GM21423 (cell line): ENCODE data around the gene SOAT2.

Experiments used
- ATAC-seq: cut with Tn5 transposase; IDR thresholded peaks from one replicate; pipeline ENCODE4 v1.9.1; 2021; ENCODE audit warnings: mild to moderate bottlenecking, moderate library complexity; ENCODE audit not compliant: unreplicated experiment

Gene SOAT2

DNA sequence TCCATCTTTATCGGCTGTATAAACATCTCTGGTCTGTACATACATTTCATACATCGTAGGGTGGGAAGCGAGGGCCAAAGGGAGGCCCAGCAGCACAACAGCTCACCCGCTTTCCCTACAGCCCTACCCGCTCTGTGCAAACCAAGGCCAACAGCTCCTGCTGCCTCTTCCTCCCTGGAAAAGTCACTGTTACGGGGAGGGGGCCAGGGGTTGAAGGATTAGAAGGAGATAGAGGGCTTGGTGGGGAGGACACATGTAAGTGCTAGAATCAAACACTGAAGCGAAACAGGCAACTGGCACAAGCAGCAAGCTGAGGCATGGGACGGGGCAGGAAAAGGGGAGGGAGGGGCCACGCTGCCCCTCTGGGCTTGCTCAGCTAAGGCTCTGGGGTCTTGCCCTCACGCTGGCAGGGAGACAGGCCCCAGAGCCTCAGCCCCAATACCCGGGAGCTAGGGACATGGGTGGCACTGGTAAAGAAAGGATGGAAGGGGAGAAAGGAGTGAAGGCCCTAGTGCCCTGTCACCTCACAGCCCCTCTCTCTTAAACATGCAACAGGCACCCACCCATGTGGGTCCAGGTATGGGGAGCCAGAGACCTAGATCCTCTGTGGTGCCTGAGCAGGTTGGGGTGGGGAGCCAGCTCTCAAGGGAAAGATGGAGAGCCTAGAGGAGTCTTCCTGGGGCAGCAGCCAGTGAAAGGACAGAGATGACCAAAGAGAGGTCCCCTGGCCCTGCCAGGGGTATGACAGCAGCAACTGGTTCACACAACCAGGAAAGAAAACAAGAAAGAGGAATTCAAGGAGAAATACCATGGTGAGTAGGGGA lies 38.5 kb upstream of the SOAT2 start:
- ATAC-seq = no peak

DNA sequence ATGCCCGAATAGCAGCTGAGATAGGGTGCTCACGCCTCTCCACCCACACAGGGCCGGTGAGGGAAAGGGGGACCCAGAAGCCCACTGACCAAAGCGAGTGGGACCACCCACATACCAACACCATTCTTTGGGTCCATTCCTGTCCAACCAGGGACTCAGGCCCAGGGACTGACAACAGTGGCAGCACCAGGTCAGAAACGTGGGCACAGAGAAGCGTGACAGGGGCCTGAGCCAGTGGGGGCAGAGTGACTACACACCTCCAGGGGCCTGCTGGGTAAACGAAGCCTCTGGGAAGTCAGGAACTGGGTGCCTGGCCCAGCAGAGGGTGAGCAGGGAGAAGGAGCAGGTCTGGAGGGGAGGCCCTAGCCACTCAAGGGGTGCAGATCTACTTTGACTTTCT lies 37.8 kb upstream of the SOAT2 start:
- ATAC-seq = no peak

DNA sequence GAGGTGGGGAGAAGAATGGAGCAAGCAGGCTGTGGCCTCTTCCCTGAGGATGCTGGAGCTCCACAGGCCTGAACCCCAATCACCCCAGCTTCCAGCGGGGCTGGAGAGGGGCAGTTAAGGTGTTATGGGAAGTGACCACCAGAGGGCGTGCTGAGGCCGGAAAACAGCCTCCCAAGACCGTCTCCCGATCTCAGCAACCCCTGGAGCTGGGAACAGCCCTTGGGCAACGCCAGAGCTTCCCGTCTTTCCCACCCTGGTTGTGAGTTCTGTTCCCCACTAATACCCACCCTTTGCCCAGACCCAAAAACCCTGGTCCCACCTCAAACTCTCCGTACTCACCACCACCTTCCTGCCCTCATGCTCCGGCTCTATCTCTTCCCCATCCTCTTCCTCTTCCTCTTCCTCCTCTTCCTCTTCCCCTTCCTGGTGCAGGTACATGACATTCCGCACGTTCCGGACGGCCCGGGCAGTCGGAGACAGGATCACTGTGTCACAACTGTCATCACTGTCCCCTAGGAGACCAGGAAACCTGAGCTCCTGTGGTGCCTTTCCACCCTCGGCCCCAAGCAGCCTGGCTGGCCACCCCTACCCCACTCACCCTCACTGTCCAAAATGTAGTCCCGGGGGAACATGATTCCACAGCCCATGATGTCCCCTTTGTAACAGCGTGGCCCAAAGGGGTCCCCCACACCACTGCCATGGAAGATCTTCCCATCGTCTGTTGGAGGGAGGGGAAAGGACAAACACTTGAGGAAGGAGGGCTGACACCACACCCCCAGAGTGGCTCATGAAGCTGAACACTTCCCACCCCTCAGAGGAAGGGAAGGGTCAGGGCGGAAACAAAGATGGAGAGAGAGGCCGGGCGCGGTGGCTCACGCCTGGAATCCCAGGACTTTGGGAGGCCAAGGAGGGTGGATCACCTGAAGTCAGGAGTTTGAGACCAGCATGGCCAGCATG lies 37.0 kb upstream of the SOAT2 start:
- ATAC-seq = no peak

DNA sequence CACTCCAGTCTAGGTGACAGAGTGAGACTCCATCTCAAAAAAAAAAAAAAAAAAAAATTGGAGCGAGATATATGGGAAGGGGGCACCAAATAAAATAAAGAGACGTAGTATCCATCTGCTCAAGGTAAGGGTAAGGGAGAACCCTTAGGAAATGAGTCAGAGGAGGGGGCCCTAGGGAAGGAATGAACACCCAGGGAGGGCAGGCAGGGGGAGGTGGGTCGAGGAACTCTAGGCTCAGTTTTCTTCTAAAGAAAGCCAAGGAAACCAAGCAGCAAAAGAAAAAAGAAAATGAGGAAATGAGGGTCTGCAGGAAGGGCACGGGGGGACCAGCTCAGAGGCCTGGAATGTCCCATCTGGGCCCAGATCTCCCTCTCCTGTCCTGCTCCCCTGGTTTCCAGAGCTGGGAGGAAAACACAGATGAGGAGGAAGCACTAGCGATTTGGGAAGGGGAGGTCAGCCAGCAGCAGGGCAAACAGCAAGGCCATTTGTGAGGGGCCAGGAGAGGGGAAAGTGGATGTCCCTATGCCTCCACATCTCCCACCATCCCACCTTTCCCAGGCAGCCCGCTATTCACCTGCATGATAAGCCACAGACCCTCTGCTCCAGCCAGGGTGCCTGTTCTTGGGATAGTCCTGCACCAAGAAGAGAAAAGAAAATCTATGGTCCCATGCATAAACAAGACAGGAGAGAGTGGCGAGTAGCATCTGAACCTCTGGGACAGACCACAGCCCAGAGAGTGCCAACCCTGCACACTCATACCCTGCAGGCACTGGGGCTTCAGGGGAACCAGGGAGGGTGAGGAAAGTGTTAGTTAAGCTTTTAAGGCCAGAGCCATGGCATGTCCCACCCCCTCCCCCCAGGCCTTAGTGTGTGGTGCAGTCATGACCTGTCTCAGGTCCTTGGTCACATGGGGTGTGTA lies 36.0 kb upstream of the SOAT2 start:
- no peak for ATAC-seq

DNA sequence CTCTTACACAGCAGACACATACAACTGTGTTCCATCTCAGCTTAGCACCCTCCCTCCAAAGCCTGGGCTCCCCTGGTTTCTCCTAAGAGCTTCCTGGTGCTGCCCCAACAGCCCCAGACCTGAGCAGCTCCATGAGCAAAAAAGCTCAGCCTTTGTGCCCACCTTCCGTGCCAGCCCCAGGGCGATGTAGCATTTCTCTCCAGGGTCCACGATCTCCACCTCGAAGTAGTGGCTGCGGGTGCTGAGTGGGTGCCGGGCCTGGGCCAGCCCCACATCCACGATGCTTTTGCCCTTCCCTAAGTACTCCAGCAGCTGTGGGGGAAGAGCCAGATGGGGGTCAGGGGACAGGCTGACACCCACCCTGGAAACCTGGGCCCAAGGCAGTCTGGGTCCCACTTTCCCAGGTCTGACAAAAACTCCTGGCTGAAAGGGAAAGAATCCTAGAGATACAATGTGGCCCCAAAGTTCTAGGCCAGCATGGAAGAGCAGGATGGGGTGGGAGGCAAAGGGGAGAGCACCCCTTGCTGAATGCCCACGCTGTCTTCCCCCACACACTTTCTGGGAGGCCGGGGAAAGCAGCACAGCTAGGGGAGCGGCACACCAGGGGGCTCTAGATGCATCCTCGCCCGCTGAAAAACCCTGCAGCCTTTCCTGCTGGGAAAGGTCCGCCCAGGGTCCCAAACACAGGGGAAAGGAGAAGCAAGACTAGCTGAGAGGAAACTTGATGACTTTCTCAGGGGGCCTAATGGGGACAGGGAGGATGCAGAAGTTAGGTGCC lies 35.1 kb upstream of the SOAT2 start:
- no peak for ATAC-seq

DNA sequence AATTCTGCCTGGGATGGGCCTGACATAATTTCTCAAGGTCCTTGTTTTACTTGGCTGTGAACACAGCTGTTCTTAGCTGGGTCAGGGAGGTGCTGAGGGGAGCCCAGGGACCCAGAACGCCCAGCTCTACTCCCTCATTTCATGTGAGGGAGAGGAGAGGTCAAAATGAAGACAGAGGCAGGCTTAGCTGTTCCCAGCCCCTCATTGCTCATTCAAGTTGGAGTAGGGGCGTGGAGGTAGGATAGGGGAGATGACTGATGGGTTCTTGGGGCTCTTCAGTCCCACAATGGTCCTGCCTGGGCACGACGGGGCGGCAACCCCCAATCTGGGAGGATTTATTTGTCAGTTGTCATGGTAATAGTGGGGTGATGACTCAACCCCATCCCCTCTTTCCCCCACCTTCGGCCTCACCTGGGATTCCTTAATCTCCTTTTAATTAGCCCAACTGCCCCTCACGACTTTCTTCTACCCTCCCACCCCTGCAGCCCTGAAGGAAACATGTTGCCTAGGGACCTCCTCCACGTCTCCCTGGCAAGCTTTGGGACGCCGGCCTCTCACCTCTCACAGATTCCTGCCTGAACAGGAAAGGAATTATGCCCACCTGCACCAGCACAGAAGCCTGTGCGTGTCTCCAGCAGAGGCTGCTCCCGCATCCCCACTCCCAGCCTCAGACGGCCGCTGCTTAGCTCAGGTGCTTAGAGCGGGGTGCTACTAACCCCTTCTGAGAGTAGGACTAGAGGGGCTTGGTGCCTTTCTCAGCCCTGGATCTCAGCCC lies 34.3 kb upstream of the SOAT2 start:
- ATAC-seq = no peak

DNA sequence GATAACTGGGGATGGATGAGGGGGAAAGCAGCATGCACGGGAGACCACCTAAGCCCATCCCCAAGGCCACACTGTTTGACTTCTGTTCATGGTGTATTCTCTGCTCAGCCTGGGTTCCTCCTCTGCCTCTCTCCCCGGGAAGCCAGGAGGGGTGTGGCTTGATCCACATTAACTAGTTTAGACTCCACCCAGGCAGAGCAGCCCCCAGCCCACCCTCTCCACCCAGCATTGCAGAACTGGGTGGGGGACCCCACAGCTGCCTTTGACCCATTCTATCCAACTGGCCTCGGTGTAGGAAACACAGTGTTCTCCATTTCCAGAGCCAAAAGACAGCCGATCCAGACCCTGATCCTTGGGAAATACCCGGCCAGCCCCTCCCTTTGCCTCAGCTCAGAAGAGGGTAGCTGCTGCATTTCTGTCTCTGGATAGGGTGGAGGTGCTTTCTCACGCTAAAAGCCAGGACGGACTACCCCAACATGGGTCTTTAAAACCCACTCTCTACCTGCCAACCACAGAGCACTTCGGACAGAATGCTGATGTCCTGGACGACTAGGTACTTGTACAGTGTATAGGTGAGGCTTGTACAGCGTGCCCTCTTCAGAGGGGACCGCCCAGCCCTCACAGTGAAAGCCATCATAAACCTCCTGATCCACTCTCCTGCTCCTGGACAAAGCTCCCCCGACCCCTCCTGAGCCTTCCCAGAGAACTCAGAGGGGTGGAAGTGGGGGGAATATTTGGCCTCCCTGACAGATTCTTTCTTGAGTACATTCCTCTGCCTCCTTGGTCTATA lies 33.5 kb upstream of the SOAT2 start:
- ATAC-seq = no peak

DNA sequence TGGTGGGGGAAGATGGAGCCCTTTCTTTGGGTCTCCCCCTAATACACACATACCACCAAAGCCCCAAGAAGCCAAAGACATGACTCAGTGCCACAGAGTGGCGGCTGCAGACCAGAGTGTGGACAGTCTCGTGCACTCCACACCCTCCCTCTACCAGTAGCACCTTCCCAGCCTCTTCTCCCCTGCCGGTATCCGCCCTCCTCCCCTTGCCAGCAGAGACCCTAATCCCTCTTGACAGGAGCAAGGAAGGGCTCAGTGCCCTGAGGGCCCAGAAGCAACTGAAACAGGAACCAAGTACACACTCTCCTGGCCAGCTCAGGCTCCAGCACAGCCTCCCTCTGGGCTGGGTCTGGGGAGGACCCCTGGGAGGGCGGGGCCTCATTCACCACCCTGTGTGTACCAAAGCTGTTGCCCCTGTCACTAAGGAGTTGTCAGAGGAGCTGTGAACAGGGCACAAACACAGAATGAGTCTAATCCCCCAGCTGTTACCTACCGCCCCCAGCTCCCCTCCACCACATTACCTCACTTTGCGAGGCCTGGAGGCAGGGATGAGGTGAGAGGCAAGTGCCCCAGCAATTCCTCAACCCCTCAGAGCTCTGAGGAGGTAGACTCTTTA lies 32.3 kb upstream of the SOAT2 start:
- ATAC-seq = no peak

DNA sequence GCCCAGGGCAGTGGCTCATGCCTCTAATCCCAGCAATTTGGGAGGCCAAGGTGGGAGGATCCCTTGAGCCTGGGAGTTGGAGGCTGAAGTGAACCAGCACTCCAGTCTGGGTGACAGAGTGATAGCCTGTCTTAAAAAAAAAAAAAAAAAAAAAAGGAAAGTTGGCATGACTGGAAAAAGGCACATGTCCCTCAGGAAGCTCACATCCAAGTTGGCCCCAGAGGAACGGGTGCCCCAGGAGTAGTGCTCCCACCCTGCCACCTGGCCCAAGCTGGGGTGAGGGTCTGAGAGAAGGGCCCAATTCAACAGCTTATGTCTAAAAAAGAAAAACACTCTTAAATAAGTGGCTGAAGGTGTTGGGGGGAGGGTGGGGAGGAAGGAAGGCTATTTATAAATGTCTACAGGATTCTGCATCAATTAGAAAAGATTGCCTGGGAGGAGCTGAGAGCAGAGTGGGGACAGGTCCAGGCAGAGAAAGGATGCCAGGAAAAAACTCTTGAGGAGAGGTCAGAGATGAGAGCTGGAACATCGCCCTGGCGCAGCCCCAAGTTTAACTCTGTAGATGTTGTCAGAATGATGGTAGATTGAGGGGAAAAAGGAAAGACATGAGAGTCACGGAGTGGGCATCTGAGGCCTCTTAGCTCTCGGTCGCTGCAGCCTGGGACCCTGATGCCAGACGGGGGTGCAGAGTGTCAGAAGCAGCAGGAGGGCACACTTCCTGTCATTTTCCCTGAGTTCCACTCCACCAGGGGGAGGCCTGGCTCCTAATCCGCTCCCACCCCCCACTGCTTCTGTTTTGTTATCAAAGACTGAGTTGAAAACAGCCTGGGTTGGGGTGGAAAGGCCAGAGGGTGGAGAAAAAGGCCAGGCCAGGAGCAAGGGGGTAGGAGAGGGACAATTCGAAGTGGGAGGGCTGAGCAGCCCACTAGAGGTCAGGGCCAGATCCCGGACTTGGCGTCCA lies 31.4 kb upstream of the SOAT2 start:
- no peak for ATAC-seq

DNA sequence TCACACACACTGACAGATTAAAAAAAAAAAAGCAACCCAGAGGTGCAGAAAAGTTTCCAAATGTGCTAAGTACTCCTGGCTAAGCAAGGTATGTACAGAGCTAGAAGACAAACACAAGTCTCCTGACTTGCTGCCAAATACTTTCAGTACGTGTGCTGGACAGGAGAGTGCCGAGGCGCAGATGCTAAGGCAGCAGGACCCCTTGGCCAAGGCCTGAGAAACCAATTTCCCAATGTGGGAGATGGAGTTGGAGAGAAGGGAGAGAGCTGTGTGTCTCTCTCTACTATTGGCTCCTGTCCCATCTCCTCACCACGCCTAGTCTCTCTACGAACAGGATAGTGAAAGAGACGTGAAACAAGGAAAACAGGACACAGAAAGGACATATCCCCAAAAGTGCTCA lies 29.4 kb upstream of the SOAT2 start:
- ATAC-seq = no peak

DNA sequence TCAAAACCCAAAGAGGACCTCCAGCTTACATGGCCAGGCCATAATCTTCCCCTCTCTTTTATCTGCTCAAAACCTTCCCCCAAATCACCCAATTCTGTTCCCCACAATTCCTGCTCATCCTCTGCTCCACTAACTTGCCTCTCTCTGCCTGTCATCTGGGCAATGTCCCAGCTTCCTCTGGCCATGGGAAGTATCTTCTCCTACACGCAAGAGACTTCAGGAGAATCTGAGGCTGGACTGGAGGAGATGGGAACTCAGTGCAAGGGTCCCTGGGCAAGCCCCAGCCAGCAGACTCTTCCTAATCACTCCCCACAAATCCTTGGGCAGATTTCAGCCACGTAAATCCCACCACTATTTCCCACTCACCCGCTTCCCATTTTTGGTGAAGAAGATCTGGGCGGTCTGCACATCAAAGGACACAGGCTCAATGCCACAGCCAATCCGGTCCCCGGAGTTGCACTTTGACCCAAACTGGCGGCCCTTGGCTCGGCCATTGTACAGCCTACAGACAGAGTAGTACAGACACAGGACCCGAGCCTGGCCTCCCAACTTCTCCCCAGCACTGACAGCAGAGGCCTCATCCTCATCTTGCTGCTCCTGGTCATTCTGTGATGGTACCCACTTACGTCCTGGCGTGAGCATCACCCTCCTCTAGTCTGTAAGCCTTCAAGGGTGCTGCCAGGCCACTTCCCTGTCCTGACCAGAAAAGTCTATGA lies 28.8 kb upstream of the SOAT2 start:
- no peak for ATAC-seq

DNA sequence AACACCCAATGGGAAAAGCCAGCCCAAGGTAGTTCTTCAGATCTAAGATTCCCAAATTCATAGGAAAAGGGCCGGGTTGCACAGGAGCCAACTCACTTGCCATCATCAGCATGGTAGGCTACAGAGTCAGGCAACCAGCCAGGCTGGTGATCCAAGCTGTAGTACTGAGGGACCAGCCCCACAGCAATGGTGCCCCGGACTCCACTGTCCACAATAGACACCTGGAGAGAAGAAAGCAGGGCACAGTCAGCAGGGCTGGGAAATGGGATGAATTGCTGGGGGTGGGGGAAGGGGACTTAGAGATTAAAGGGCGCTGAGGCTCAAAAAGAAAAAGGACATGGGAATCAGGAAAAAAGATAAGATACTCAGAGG lies 28.3 kb upstream of the SOAT2 start:
- ATAC-seq = no peak

DNA sequence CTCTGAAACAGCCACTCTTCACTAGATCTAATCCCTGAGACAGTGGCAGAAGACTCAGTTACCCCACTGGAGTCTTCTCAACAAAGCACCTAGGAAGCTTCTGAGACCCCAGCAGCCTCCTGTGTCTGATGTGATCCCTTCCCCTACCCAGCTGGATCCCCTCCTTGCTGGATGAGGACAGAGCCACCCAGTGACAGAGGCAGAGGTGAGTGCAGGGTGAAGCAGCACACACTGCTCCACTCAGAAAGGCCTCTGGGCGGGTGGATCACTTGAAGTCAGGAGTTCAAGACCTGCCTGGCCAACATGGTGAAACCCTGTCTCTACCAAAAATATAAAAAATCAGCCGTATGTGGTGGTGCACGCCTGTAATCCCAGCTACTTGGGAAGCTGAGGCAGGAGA lies 26.8 kb upstream of the SOAT2 start:
- no peak for ATAC-seq

DNA sequence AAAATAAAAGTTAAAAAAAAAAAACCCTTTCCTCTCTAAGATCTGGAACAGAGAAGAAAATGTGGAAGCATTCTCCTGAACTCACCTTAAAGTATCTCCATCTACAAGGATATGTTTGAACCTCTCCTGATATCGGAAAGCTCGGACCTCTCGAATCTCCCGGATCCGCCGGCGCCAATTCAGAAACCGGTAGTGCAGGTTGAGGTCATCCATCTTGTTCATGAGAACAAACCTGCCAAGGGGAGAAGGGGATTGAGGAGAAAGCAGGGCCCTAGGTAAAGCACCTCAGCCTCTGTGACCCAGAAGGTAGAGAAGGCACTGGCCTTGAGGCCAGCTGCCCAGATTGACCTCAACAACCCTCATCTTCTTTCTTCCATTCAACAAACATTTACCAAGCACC lies 26.3 kb upstream of the SOAT2 start:
- no peak for ATAC-seq

DNA sequence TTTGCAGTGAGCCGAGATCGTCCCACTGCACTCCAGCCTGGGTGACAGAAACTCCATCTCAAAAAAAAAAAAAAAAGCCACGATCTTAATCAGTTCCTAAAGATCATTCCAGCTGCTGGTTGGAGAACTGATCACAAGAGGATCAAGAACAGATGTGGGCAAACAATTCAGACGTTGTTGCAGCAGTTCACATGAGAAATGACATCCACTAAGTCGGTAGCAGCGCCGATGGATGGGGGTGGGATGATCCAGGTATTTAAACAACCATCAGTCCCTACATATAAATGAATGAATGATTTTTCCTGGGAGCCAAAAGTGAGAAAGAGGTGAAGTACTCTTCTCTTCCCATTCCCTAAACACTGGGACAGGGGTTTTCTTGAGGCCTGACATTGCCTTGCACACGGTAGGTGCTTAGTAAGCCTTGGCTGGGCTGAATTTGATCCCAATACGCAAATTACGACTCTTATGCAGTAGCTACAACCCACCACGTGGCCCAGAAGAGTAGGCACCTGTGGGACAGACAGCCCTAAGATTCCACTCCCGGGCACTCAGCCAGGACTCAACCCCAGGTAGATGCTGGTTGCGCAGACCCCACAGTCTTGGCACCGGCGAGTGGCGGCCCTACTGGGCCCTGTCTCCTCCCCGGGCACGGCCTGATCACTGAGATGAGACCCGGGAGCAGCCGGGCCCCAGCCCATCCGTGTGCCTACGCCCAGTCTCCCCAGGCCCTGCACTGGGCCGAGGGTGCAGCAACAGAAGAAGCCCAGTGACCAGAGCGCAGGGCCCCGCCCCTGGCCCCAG lies 24.7 kb upstream of the SOAT2 start:
- peak; percentile 9 for ATAC-seq
